A375 (cell line): ENCODE measurements around the gene ADCK1. TPM values are rescaled to one million over a fixed set of nuclear protein-coding genes. Genes with fewer than 3 reads are reported as not detected.

Experiments
- small RNA-seq: library from RNA; depleted of rRNA; stranded (forward); fragments of <200 nt; gene quantifications from one replicate; pipeline ENCODE3, GENCODE V24; 2014
- total RNA-seq: library from RNA; depleted of rRNA; stranded (reverse); fragments of >200 nt; shearing (Covaris generic); gene quantifications from 2 replicates; pipeline ENCODE4 v1.2.3, GENCODE V29; 2014; rRNA removed

ADCK1 gene, protein sequence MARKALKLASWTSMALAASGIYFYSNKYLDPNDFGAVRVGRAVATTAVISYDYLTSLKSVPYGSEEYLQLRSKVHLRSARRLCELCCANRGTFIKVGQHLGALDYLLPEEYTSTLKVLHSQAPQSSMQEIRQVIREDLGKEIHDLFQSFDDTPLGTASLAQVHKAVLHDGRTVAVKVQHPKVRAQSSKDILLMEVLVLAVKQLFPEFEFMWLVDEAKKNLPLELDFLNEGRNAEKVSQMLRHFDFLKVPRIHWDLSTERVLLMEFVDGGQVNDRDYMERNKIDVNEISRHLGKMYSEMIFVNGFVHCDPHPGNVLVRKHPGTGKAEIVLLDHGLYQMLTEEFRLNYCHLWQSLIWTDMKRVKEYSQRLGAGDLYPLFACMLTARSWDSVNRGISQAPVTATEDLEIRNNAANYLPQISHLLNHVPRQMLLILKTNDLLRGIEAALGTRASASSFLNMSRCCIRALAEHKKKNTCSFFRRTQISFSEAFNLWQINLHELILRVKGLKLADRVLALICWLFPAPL
- 2.5 and 3.1 TPM in 2 replicates for total RNA-seq

DNA sequence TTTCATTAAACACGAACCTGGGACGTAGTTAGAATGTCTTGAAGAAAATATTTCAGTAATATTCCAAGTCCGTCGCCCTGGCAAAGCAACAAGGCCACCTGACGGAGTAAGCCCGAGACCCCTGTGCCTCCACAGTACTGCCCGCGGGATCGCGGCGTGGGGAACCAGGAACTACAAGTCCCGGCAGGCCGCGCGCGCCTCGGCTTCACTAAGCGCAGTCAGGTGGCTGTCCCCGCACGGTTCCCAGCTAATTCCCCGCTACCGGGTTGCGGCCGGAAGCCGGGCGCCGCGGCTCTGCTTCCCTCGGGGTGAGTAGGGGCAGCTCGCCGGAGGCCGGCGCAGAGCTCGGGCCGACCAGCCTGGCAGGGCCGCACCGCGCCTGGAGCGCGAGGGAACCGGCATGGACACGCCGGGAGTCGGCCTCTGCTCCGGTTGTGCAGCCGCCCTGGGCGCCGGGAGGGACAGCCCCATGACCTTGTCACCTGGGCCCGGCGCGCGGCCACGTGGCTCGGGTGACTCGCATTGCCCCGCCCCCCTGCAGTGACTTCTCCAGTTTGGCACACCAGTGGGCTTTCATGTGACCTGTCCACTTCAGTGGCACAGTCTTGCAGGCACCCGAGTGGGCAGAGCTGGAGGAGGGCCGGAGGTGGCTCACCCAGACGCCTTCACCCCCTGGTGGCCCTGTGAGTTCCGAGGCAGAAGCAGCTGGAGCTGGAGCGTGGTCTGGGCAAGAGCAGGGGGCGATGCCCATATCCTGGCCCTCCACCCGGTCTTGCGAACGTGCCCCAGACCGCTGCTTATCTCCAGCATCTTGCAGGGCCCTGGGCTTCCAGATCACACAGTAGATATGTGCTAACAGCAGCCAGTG, at the start of gene ADCK1:
TSS of gene ADCK1 (plus strand) at position 247 of the 868 bp plus-strand sequence. CDS start 18,870 bp downstream, outside the sequence.

DNA sequence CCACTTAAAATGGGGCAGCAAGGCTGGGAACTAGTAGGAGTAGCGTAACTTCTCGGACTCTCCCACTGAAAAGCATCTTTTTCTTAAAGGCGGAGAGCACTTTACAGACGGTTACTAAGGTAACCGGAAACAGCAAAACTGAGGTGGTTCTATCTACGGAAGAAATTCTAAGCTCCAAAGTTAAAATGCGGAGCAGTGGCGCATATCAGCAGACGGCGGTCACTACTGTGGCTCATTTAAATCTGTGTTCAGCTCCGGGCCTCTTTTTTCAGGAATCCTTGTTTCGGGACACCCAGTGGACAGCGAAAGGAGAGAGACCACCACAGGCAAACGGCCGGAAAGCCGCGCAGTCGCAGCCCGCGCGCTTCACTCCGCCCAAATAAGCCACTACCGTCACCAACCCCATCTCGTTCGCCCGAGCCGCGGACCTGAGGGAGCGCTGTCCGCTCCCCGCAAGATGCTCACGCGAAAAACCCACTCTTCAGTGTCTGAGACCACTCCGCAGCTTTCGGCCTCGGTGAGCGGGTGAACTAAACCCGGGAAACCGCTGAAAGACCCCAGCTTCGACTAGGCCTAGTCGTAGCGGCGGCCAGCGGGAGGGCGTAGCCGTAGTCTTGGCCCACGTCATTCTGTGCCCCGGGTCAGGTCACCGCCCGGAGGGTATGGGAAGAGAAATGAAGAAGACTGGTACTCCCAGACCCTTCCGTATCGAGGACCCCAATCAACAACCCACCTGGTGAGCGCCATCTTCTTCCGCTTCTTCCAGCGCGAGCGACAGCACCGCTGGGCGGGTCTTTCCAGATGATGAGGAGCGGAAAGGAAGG, 39.3 kb upstream of the ADCK1 start, which contains the start of gene SNW1:
TSS of gene SNW1 (minus strand) at position 776 of the 824 bp plus-strand sequence. CDS start at position 747, 29 bp downstream.

Small RNAs within 50 kb of the gene (small RNA-seq; reads per million reads assigned to genes)
- gene RF00019, result not detected

Other genes starting within 250 kb of the ADCK1 start
- gene SPTLC2, start 183.5 kb upstream of the ADCK1 start, total RNA-seq, result 15.7 and 17.9 TPM in 2 replicates
- 8.2 and 10.0 TPM in 2 replicates for gene ALKBH1, start 92.1 kb upstream of the ADCK1 start, total RNA-seq
- 740 and 806 TPM in 2 replicates for gene SLIRP, start 92.0 kb upstream of the ADCK1 start, total RNA-seq
- gene SNW1, start 39.0 kb upstream of the ADCK1 start, total RNA-seq, result 82.2 and 98.1 TPM in 2 replicates